ENCODE data around the gene MPDU1.
A peak's percentile ranks its signal among the peaks of the same experiment; 100 is the strongest.
"Not testable (repeated sequence)": the region's sequence is repeated elsewhere in the genome, so short reads cannot be mapped to it uniquely, and the experiment has no call there.

MPDU1 gene

GRCh38 chr17:7580604-7581575 is 2.8 kb upstream of the MPDU1 start:
- DNase-seq = no peak

- no peak for DNase-seq
Measured at GRCh38 chr17:7582396-7583252, 1.0 kb upstream of the MPDU1 start.

- no peak for DNase-seq
Measured at GRCh38 chr17:7586673-7587419, 3.2 kb downstream of the MPDU1 start.

- no peak for DNase-seq
Measured at GRCh38 chr17:7587420-7588151, 3.9 kb downstream of the MPDU1 start.

GRCh38 chr17:7588553-7589203 is 5.0 kb downstream of the MPDU1 start:
- no peak for DNase-seq

GRCh38 chr17:7589204-7589868 is 5.7 kb downstream of the MPDU1 start:
- no peak for DNase-seq

- no peak for DNase-seq
Measured at GRCh38 chr17:7589891-7590691, 6.4 kb downstream of the MPDU1 start, which contains the start of gene SOX15. Gene SOX15 (minus strand): TSS chr17:7590094. CDS start chr17:7589676, 418 bp downstream.

- no peak for DNase-seq
Measured at GRCh38 chr17:7590743-7591142, 7.1 kb downstream of the MPDU1 start.

- no peak for DNase-seq
Measured at GRCh38 chr17:7591596-7591995, 7.9 kb downstream of the MPDU1 start.

GRCh38 chr17:7592422-7593021 is 8.9 kb downstream of the MPDU1 start:
- no peak for DNase-seq

GRCh38 chr17:7593296-7593695 is 9.6 kb downstream of the MPDU1 start:
- no peak for DNase-seq

- not testable (repeated sequence) for DNase-seq
Measured at GRCh38 chr17:7597561-7597960, 13.9 kb downstream of the MPDU1 start.

GRCh38 chr17:7606280-7606679 is 22.6 kb downstream of the MPDU1 start:
- no peak for DNase-seq

- no peak for DNase-seq
Measured at GRCh38 chr17:7610641-7611040, 27.0 kb downstream of the MPDU1 start.

GRCh38 chr17:7611635-7612293 is 28.1 kb downstream of the MPDU1 start:
- no peak for DNase-seq

GRCh38 chr17:7612294-7612640 is 28.6 kb downstream of the MPDU1 start:
- DNase-seq = no peak

- DNase-seq = no peak
Measured at GRCh38 chr17:7613769-7614424, 30.2 kb downstream of the MPDU1 start.

- DNase-seq = peak; percentile 96 to 98
Measured at GRCh38 chr17:7614425-7615264, 31.0 kb downstream of the MPDU1 start, which contains the start of gene FXR2. Gene FXR2 (minus strand): TSS chr17:7614897. CDS start chr17:7614532, 365 bp downstream.

Data from NCI-H2081 (cell line).